GM12865 (cell line): ENCODE data around the gene SSR3.
"Not testable (repeated sequence)": the region's sequence is repeated elsewhere in the genome, so short reads cannot be mapped to it uniquely, and the experiment has no call there.

Experiments
- DNase-seq: peaks from one replicate; pipeline ENCODE4 v3.0.0; 2010; ENCODE audit warnings: low read depth
- H3K4me3 ChIP-seq: 2 replicates; pipeline ENCODE4 v1.5.1; 2011; ENCODE audit warnings: mild to moderate bottlenecking, low read depth, low read length, control low read depth
- CTCF ChIP-seq: IDR thresholded peaks from 2 replicates; pipeline ENCODE4 v1.5.1; 2011; ENCODE audit warnings: low read length, control low read depth, low read depth, inconsistent platforms; ENCODE audit not compliant: insufficient read depth; ENCODE audit errors: missing control alignments

SSR3 gene

GRCh38 chr3:156599089-156599874 lies 44.4 kb upstream of the SSR3 start:
- DNase-seq = no peak
- H3K4me3 ChIP-seq = no peak overlapping the region
- TF ChIP-seq CTCF = no peak

- TF ChIP-seq CTCF = no peak
- H3K4me3 ChIP-seq = no peak overlapping the region
- DNase-seq = no peak
These were observed 43.5 kb upstream of the SSR3 start for GRCh38 chr3:156598413-156598812.

DNA sequence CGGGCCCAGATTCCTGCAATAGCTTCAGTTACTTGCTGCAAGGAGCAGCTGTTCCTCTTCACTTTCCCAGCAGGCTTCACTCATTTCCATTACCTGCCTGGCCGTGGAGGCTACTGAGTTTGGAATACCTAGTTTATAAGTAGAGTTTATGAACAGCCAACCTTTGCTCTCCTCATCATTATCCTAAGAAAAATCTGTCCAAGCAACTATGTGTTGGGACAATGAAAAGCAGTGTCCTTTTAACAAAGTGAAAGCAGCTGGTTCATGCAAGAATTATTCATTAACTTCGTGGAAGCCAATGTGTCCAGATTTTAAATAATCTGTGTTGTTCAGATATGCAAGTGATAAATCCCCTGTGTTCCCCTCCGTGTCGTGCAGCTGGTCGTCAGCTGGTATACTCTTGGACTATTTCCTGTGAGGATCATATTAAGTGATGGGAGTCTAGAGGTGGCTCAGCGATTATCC lies 39.3 kb upstream of the SSR3 start:
- TF ChIP-seq CTCF = no peak
- H3K4me3 ChIP-seq = no peak overlapping the region
- no peak for DNase-seq

GRCh38 chr3:156593814-156594213 lies 38.9 kb upstream of the SSR3 start:
- no peak for TF ChIP-seq CTCF
- DNase-seq = no peak
- no peak overlapping the region for H3K4me3 ChIP-seq

DNA sequence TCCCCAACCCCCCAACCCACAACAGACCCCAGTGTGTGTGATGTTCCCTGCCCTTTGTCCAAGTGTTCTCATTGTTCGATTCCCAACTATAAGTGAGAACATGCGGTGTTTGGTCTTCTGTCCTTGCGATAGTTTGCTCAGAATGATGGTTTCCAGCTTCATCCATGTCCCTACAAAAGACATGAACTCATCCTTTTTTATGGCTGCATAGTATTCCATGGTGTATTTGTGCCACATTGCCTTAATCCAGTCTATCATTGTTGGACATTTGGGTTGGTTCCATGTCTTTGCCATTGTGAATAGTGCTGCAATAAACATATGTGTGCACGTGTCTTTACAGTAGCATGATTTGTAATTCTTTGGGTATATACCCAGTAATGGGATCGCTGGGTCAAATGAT lies 34.9 kb upstream of the SSR3 start:
- not testable (repeated sequence) for DNase-seq

GRCh38 chr3:156587760-156588069 lies 32.8 kb upstream of the SSR3 start:
- no peak overlapping the region for H3K4me3 ChIP-seq
- no peak for TF ChIP-seq CTCF
- no peak for DNase-seq

More for the DNA sequence above, 34.9 kb upstream of the SSR3 start:
- H3K4me3 ChIP-seq = not testable (repeated sequence)

DNA sequence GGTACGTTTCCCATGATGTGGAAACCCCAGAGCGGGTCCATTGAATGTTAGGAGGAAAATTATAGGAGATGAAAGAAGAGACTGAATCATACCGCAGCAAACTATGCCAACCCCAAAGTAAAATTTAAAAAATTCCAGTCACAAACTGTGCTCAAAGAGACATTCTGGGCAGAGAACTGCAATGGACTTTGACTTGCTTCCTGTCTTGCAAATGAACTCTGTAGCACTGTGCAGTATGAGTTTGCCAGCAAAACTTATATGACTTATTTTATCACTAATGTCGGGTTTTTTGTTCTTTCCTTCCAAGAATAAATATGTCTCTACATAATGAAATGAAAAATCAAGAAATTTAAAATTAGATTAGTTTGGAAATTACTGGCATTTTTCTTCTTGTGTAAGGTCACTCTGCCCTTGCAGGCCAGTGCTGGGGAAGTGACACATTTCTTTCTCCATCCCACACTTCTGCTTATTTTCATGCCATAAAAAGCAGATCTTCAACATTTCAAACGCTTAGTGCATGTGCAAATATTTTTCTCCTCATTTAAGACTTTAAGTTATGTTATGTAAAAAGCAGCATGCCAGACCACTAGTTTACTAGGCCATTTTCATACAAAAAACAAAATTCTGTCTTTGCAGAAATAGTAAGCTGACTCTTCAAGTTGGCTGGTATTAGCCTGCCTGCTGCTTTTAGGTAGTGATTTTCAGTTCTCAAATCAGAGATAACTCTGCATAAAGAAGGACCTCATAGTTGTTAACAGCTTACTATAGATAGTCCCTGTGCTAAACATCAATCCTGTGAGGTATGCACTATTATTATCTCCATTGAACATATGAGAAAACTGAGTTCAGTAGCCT lies 32.2 kb upstream of the SSR3 start:
- TF ChIP-seq CTCF = no peak
- no peak overlapping the region for H3K4me3 ChIP-seq
- peak; percentile 23 for DNase-seq
